ENCODE data around the gene PLCL1. TPM values are rescaled to one million over a fixed set of nuclear protein-coding genes. Genes with fewer than 3 reads are reported as not detected.

The PLCL1 gene
- polyA plus RNA-seq, 3 donors = 0.69 to 1.4 (median 0.79) TPM

- TF ChIP-seq CTCF (IDR thresholded peaks at IDR 0.05) = no peak
- Histone ChIP-seq H3K79me2 (ENCODE audit: insufficient read depth, low read length) (no peaks in the 10 kb centered on the region), H3K9ac (ENCODE audit: insufficient read depth, low read length, poor library complexity, severe bottlenecking) (no peak overlapping the region), H4K20me1 (ENCODE audit: insufficient read depth, low read length) (no peaks in the 10 kb centered on the region), H3K27me3 (ENCODE audit: control insufficient read depth in 2 of 2, insufficient read depth in 2 of 2, low read length in 2 of 2) (no peaks in the 10 kb centered on the region), H3K36me3 (replicated peaks in 1 of 2; ENCODE audit: control insufficient read depth in 1 of 2, insufficient read depth in 2 of 2, low read length in 2 of 2) (no peaks in the 10 kb centered on the region), H2AFZ (ENCODE audit: insufficient read depth, low read depth, low read length, poor library complexity, severe bottlenecking) (no peak overlapping the region), H3K9me3 (replicated peaks in 1 of 2; ENCODE audit: control insufficient read depth in 1 of 2, insufficient read depth in 1 of 2, low read length in 2 of 2) (no peaks in the 10 kb centered on the region), H3K27ac (ENCODE audit: low read depth in 1 of 2, low read length in 2 of 2) (no peak overlapping the region), H3K4me2 (replicated peaks; ENCODE audit: extremely low read depth, low read length, poor library complexity, severe bottlenecking) (no peak overlapping the region), H3K4me1 (ENCODE audit: control insufficient read depth in 1 of 2, insufficient read depth in 2 of 2, low read length in 2 of 2) (peaks cover 0 to 4% of the 10 kb centered on the region in 2 donors), H3K4me3 (replicated peaks in 1 of 3; ENCODE audit: low read depth in 2 of 3, low read length in 3 of 3) (no peak overlapping the region)
- H3K9me3 Mint-ChIP-seq = no peaks in the 10 kb centered on the region
- intact Hi-C loops (cut with micrococcal nuclease) = no loop called here
- H3K27ac Mint-ChIP-seq = no peak overlapping the region
- H3K4me3 Mint-ChIP-seq = no peak overlapping the region
- WGBS (ENCODE audit: insufficient coverage) = 7% methylated on average over 2 of the region's 8 CpGs
- no peaks in the 10 kb centered on the region for H3K36me3 Mint-ChIP-seq
- H3K27me3 Mint-ChIP-seq (ENCODE audit: low read depth in 3 of 3) = peaks cover 0 to 1% (median 0%) of the 10 kb centered on the region in 3 donors
- peaks cover 9% of the 10 kb centered on the region for H3K4me1 Mint-ChIP-seq
- peak in 2 of 3 donors; percentile 7 to 13 for DNase-seq
Observed at GRCh38 chr2:197869501-197870111, 65.2 kb downstream of the PLCL1 start.

- Histone ChIP-seq H3K4me2 (replicated peaks; ENCODE audit: extremely low read depth, low read length, poor library complexity, severe bottlenecking) (no peak overlapping the region), H3K79me2 (ENCODE audit: insufficient read depth, low read length) (no peaks in the 10 kb centered on the region), H3K27me3 (ENCODE audit: control insufficient read depth in 2 of 2, insufficient read depth in 2 of 2, low read length in 2 of 2) (no peaks in the 10 kb centered on the region), H3K4me3 (replicated peaks in 1 of 3; ENCODE audit: low read depth in 2 of 3, low read length in 3 of 3) (no peak overlapping the region), H3K27ac (ENCODE audit: low read depth in 1 of 2, low read length in 2 of 2) (no peak overlapping the region), H3K9ac (ENCODE audit: insufficient read depth, low read length, poor library complexity, severe bottlenecking) (no peak overlapping the region), H3K4me1 (ENCODE audit: control insufficient read depth in 1 of 2, insufficient read depth in 2 of 2, low read length in 2 of 2) (peaks cover 0 to 4% of the 10 kb centered on the region in 2 donors), H3K36me3 (replicated peaks in 1 of 2; ENCODE audit: control insufficient read depth in 1 of 2, insufficient read depth in 2 of 2, low read length in 2 of 2) (no peaks in the 10 kb centered on the region), H2AFZ (ENCODE audit: insufficient read depth, low read depth, low read length, poor library complexity, severe bottlenecking) (no peak overlapping the region), H3K9me3 (replicated peaks in 1 of 2; ENCODE audit: control insufficient read depth in 1 of 2, insufficient read depth in 1 of 2, low read length in 2 of 2) (no peaks in the 10 kb centered on the region), H4K20me1 (ENCODE audit: insufficient read depth, low read length) (no peaks in the 10 kb centered on the region)
- no peak for TF ChIP-seq CTCF (IDR thresholded peaks at IDR 0.05)
- Mint-ChIP-seq H3K4me1 (peaks cover 9% of the 10 kb centered on the region), H3K9me3 (no peaks in the 10 kb centered on the region), H3K36me3 (no peaks in the 10 kb centered on the region), H3K27me3 (ENCODE audit: low read depth in 3 of 3) (peaks cover 0 to 1% (median 0%) of the 10 kb centered on the region in 3 donors), H3K4me3 (no peak overlapping the region), H3K27ac (no peak overlapping the region)
- intact Hi-C loops (cut with micrococcal nuclease) = no loop called here
- WGBS (ENCODE audit: insufficient coverage) = no CpG with 5 or more reads among the region's 2 CpGs
- no peak for DNase-seq
Observed at GRCh38 chr2:197870137-197870536, 65.7 kb downstream of the PLCL1 start.

Measured in CD14-positive monocyte (primary cell).